A549 (cell line): ENCODE measurements around the gene CLEC19A.

Experiments
- CTCF ChIP-seq: fragments of >200 bp; sonication (Bioruptor Twin); formaldehyde crosslinking; IDR thresholded peaks from 3 replicates; pipeline ENCODE4 v1.5.1; 2016
- FOXS1 ChIP-seq: fragments of 250-450 bp; sonication (Bioruptor Pico); IDR thresholded peaks from 2 replicates; pipeline ENCODE4 v1.5.0; 2020; ENCODE audit warnings: mild to moderate bottlenecking, moderate library complexity
- KDM1A ChIP-seq: fragments of 200-600 bp; sonication (generic); IDR thresholded peaks from 2 replicates; pipeline ENCODE4 v1.6.1; 2016; ENCODE audit warnings: low read depth, mild to moderate bottlenecking
- MAX ChIP-seq: IDR thresholded peaks from 2 replicates; pipeline ENCODE4 v1.6.1; 2012
- MAZ ChIP-seq: fragments of 150-350 bp; IDR thresholded peaks from 2 replicates; pipeline ENCODE4 v1.6.1; 2014; ENCODE audit warnings: antibody characterized with exemption, low read depth, low read length, borderline replicate concordance
- POLR2A ChIP-seq: IDR thresholded peaks from 2 replicates; pipeline ENCODE4 v1.6.1; 2012; ENCODE audit warnings: mild to moderate bottlenecking, low read length
- REST ChIP-seq: fragments of 200-600 bp; sonication (generic); IDR thresholded peaks from 2 replicates; pipeline ENCODE4 v1.6.1; 2016; ENCODE audit warnings: antibody characterized with exemption, mild to moderate bottlenecking, moderate library complexity
- RFX5 ChIP-seq: fragments of 450-650 bp; IDR thresholded peaks from 2 replicates; pipeline ENCODE4 v1.7.1; 2014; ENCODE audit warnings: antibody characterized with exemption, mild to moderate bottlenecking, moderate library complexity

- no peak for TF ChIP-seq MAZ
- no peak for TF ChIP-seq KDM1A
- no peak for TF ChIP-seq MAX
- no peak for TF ChIP-seq CTCF
- no peak for TF ChIP-seq FOXS1
- TF ChIP-seq POLR2A: no peak
- TF ChIP-seq REST: no peak
- TF ChIP-seq RFX5: no peak
These were observed 60.9 kb downstream of the CLEC19A start for GRCh38 chr16:19346335-19346922.
